IPS-20b (cell line): ENCODE results near the gene DOCK4.

Experiments used
- H3K27ac ChIP-seq: one replicate; pipeline ENCODE4 v1.5.1; 2013; ENCODE audit warnings: low read length
- H3K27me3 ChIP-seq: 2 replicates; pipeline ENCODE4 v1.6.1; 2013; ENCODE audit warnings: mild to moderate bottlenecking, low read length, inconsistent platforms; ENCODE audit not compliant: insufficient read depth
- H3K36me3 ChIP-seq: 2 replicates; pipeline ENCODE4 v1.6.1; 2013; ENCODE audit warnings: low read depth, mild to moderate bottlenecking, inconsistent platforms, low read length, moderate library complexity; ENCODE audit not compliant: insufficient read depth
- H3K4me1 ChIP-seq: 2 replicates; pipeline ENCODE4 v1.6.1; 2013; ENCODE audit warnings: mild to moderate bottlenecking, control low read depth, inconsistent platforms, low read length, moderate library complexity; ENCODE audit not compliant: insufficient read depth
- H3K4me3 ChIP-seq: 2 replicates; pipeline ENCODE4 v1.5.1; 2013; ENCODE audit warnings: mild to moderate bottlenecking, low read length, inconsistent platforms
- H3K9ac ChIP-seq: 2 replicates; pipeline ENCODE4 v1.6.1; 2013; ENCODE audit warnings: low read depth, mild to moderate bottlenecking, inconsistent platforms, low read length, moderate library complexity
- H3K9me3 ChIP-seq: 2 replicates; pipeline ENCODE4 v1.6.1; 2013; ENCODE audit warnings: mild to moderate bottlenecking, low read depth, low read length, inconsistent platforms; ENCODE audit not compliant: insufficient read depth

Gene DOCK4

GRCh38 chr7:111844904-111845671 is 361.1 kb downstream of the DOCK4 start:
- H3K27ac ChIP-seq = no peak overlapping the region
- H3K4me3 ChIP-seq = no peak overlapping the region
- peaks cover 6% of the 10 kb centered on the region; the same call in 1 of the 2 replicates for H3K4me1 ChIP-seq
- H3K9me3 ChIP-seq = peaks cover 2% of the 10 kb centered on the region; the same call in 1 of the 2 replicates
- no peaks in the 10 kb centered on the region for H3K27me3 ChIP-seq
- H3K9ac ChIP-seq = no peak overlapping the region
- H3K36me3 ChIP-seq = peaks cover 13% of the 10 kb centered on the region

- H3K4me1 ChIP-seq = no peaks in the 10 kb centered on the region
- H3K4me3 ChIP-seq = no peak overlapping the region
- no peaks in the 10 kb centered on the region for H3K9me3 ChIP-seq
- no peak overlapping the region for H3K27ac ChIP-seq
- no peaks in the 10 kb centered on the region for H3K27me3 ChIP-seq
- H3K9ac ChIP-seq = no peak overlapping the region
- peaks cover 13% of the 10 kb centered on the region for H3K36me3 ChIP-seq
These were observed 363.7 kb downstream of the DOCK4 start for GRCh38 chr7:111842491-111842890.

DNA sequence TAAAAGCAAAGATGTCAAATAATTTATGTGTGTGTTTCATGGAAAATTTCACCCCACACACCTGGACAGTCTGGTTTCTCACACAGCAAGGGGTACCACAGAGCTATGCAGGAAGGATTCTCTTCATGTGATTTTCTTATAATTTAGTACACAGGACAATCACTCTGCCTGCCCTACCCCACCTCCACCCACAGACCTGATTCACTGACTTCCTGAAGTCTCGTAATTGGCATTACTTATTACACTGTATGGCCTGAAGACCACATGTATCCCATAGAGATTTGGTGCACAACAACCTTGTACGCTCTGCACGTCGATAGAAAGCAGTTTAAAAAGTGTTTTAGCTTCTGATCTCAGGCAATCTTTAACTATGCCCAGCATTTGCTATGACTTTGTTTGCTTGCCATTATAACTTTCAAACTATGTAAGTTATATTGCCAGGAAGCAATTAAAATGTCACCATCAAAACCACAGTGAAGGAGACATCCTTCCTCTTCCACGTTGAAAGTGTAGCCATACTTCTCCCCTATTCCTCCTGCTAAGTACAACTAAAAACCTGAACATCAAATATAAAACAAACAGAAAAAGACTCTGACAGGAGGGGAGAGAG is 364.5 kb downstream of the DOCK4 start:
- Histone ChIP-seq H3K4me1 (no peaks in the 10 kb centered on the region), H3K27me3 (no peaks in the 10 kb centered on the region), H3K9me3 (no peaks in the 10 kb centered on the region), H3K4me3 (no peak overlapping the region), H3K9ac (no peak overlapping the region), H3K36me3 (peaks cover 11% of the 10 kb centered on the region), H3K27ac (no peak overlapping the region)

GRCh38 chr7:111840528-111840927 is 365.7 kb downstream of the DOCK4 start:
- H3K4me3 ChIP-seq = no peak overlapping the region
- H3K4me1 ChIP-seq = no peaks in the 10 kb centered on the region
- H3K27me3 ChIP-seq = no peaks in the 10 kb centered on the region
- no peak overlapping the region for H3K9ac ChIP-seq
- peaks cover 5% of the 10 kb centered on the region for H3K36me3 ChIP-seq
- no peak overlapping the region for H3K27ac ChIP-seq
- no peaks in the 10 kb centered on the region for H3K9me3 ChIP-seq

DNA sequence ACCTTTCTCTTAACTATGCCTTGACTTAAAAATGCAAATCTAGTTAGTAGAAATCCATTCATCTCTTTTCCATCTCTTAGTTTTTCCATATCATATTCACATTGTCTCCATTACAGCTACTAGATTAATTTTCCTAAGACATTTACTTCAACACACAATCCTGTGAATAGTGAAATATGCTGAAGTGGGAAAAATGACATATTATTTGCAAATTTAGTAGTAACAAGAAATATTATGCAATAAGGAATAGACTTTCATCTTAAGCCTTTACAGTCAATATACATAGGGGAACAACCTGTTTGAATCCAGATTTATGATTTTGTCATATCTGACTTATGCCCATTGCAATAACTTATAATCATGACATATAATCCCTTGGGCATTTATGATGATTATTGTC is 366.9 kb downstream of the DOCK4 start:
- H3K27ac ChIP-seq = no peak overlapping the region
- H3K9me3 ChIP-seq = no peaks in the 10 kb centered on the region
- no peak overlapping the region for H3K9ac ChIP-seq
- H3K4me1 ChIP-seq = peaks cover 4% of the 10 kb centered on the region; the same call in 1 of the 2 replicates
- no peak overlapping the region for H3K4me3 ChIP-seq
- H3K36me3 ChIP-seq = no peaks in the 10 kb centered on the region
- no peaks in the 10 kb centered on the region for H3K27me3 ChIP-seq

GRCh38 chr7:111836592-111836991 is 369.6 kb downstream of the DOCK4 start:
- Histone ChIP-seq H3K36me3 (no peaks in the 10 kb centered on the region), H3K9me3 (no peaks in the 10 kb centered on the region), H3K27ac (no peak overlapping the region), H3K4me3 (no peak overlapping the region), H3K27me3 (no peaks in the 10 kb centered on the region), H3K9ac (no peak overlapping the region), H3K4me1 (peaks cover 4% of the 10 kb centered on the region; the same call in 1 of the 2 replicates)

- peaks cover 4% of the 10 kb centered on the region; the same call in 1 of the 2 replicates for H3K4me1 ChIP-seq
- no peaks in the 10 kb centered on the region for H3K27me3 ChIP-seq
- H3K9me3 ChIP-seq = no peaks in the 10 kb centered on the region
- no peak overlapping the region for H3K27ac ChIP-seq
- H3K9ac ChIP-seq = no peak overlapping the region
- no peak overlapping the region for H3K4me3 ChIP-seq
- H3K36me3 ChIP-seq = no peaks in the 10 kb centered on the region
These were observed 371.1 kb downstream of the DOCK4 start for GRCh38 chr7:111835066-111835465.

DNA sequence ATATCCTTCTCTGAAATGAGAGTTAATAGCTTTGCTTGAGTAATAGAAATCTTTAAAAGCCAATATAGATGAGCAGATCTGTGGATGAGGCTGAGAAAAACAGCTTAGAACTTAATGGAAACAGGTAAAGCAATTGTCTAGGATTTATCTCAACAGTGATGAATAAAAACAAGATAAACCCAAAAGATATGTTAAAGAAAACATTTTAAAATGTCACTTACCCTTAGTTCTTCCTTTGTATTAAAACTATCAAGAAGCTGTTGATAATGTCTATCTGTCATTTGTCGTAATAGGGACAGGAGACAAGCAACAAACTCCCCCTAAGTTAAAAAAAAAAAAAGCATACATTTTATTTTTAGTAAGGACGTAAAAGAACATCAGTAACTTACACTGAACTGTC is 371.8 kb downstream of the DOCK4 start:
- H3K9ac ChIP-seq = no peak overlapping the region
- no peaks in the 10 kb centered on the region for H3K36me3 ChIP-seq
- H3K9me3 ChIP-seq = no peaks in the 10 kb centered on the region
- no peaks in the 10 kb centered on the region for H3K27me3 ChIP-seq
- H3K27ac ChIP-seq = no peak overlapping the region
- H3K4me3 ChIP-seq = no peak overlapping the region
- peaks cover 4% of the 10 kb centered on the region; the same call in 1 of the 2 replicates for H3K4me1 ChIP-seq

DNA sequence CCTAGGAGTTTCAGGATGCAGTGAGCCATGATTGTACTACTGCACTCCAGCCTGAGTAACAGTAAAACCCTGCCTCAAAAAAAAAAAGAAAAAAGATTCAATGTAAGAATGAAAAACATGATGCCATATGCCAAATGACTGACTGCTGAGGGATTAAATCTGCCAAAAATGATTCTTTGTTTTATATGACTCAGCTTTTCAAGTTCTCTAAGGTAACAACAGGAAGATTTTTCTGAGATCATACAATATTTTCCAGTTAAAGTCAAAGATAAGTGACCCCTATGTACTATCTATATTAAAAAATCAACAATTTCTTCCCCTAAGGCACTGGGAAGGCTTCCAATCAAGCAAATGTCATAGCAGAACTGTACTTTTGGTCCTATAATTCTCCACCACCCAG is 372.7 kb downstream of the DOCK4 start:
- Histone ChIP-seq H3K4me1 (peaks cover 4% of the 10 kb centered on the region; the same call in 1 of the 2 replicates), H3K27me3 (no peaks in the 10 kb centered on the region), H3K9me3 (no peaks in the 10 kb centered on the region), H3K9ac (no peak overlapping the region), H3K36me3 (no peaks in the 10 kb centered on the region), H3K27ac (no peak overlapping the region), H3K4me3 (no peak overlapping the region)

DNA sequence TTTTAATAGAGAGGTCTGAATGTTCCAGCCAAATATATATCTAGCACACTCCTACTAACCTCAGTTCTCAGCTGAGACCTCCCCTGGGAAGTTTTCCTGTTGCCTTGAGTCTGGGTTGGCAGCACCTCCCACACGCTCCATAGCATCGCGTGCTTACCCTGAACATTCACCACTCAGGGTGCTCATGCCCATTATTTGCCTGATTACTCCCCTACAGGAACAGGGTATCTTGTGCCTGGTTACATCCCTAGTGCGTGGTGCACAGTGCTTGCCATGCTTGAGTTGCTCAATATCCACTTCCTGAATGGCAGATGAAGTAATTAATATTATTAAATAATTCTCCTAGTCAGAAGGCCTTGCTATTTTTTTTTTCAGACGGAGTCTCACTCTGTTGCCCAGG is 374.0 kb downstream of the DOCK4 start:
- no peak overlapping the region for H3K27ac ChIP-seq
- H3K4me1 ChIP-seq = peaks cover 4% of the 10 kb centered on the region; the same call in 1 of the 2 replicates
- H3K9ac ChIP-seq = no peak overlapping the region
- no peaks in the 10 kb centered on the region for H3K36me3 ChIP-seq
- no peaks in the 10 kb centered on the region for H3K27me3 ChIP-seq
- no peaks in the 10 kb centered on the region for H3K9me3 ChIP-seq
- H3K4me3 ChIP-seq = no peak overlapping the region

GRCh38 chr7:111829221-111829620 is 377.0 kb downstream of the DOCK4 start:
- no peaks in the 10 kb centered on the region for H3K36me3 ChIP-seq

DNA sequence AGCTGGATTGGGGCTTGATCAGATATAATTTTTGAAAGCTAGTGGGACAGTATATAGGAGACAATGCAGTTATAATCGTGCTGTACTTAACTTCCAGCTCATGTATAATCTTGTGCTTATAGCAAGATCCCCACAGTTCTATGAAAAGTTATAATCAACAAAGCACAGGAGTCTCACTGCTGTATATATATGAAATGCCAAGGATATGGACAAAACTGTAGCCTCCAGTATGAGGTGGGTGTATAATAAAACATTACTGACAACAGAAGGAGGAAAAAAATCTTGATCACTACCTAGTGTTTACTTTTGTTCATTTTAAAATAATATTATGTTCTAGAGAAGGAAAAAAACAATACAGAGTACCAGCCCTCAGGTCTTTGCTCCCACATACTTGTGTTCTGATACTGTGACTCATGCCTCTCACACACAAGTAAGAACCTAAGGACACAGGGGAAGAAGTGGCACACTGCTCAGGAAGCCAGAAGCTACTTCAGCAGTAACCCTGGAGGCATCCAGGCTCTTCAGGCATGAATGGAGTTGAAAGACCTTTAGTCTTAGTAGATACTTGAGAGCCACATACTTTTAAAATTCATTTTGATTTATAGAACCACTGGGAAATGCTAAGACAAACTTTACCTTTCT is 378.2 kb downstream of the DOCK4 start:
- H3K9ac ChIP-seq = no peak overlapping the region
- no peaks in the 10 kb centered on the region for H3K4me1 ChIP-seq
- H3K27ac ChIP-seq = no peak overlapping the region
- no peaks in the 10 kb centered on the region for H3K27me3 ChIP-seq
- H3K9me3 ChIP-seq = no peaks in the 10 kb centered on the region
- no peaks in the 10 kb centered on the region for H3K36me3 ChIP-seq
- H3K4me3 ChIP-seq = no peak overlapping the region

More at GRCh38 chr7:111829221-111829620, 377.0 kb downstream of the DOCK4 start:
- Histone ChIP-seq H3K4me3 (no peak overlapping the region), H3K27me3 (no peaks in the 10 kb centered on the region), H3K9ac (no peak overlapping the region), H3K9me3 (no peaks in the 10 kb centered on the region), H3K4me1 (no peaks in the 10 kb centered on the region), H3K27ac (no peak overlapping the region)
